OCI-LY1 (cell line): ENCODE results near the gene LCAT.

Experiments
- H2AFZ ChIP-seq: fragments of 200-600 bp; sonication (generic), shearing (Covaris generic); 2 replicates; pipeline ENCODE4 v1.6.0; 2014; ENCODE audit warnings: antibody characterized with exemption, mild to moderate bottlenecking, low read length
- H3F3A ChIP-seq: fragments of 200-600 bp; sonication (generic), shearing (Covaris generic); 2 replicates; pipeline ENCODE4 v1.6.0; 2014; ENCODE audit warnings: mild to moderate bottlenecking, antibody characterized with exemption, low read length, moderate library complexity; ENCODE audit not compliant: insufficient read depth
- H3K27ac ChIP-seq: fragments of 200-600 bp; sonication (generic); 2 replicates; pipeline ENCODE4 v1.5.1; 2014; ENCODE audit warnings: low read length, mixed run types, mild to moderate bottlenecking, low read depth; ENCODE audit not compliant: poor library complexity, severe bottlenecking
- H3K27me3 ChIP-seq: fragments of 200-600 bp; sonication (generic); 2 replicates; pipeline ENCODE4 v1.6.0; 2014; ENCODE audit warnings: antibody characterized with exemption, mild to moderate bottlenecking, low read length, moderate library complexity; ENCODE audit not compliant: insufficient read depth
- H3K36me3 ChIP-seq: fragments of 200-600 bp; sonication (generic); 2 replicates; pipeline ENCODE4 v1.6.1; 2014; ENCODE audit warnings: mild to moderate bottlenecking, antibody characterized with exemption, low read length, moderate library complexity, mixed read lengths; ENCODE audit not compliant: insufficient read depth
- H3K4me1 ChIP-seq: fragments of 200-600 bp; sonication (generic); 2 replicates; pipeline ENCODE4 v1.5.1; 2014; ENCODE audit warnings: mild to moderate bottlenecking, low read length, moderate library complexity; ENCODE audit not compliant: insufficient read depth, severe bottlenecking
- H3K4me2 ChIP-seq: fragments of 200-600 bp; sonication (generic), shearing (Covaris generic); 2 replicates; pipeline ENCODE4 v1.6.1; 2014; ENCODE audit warnings: low read length
- H3K4me3 ChIP-seq: fragments of 200-600 bp; sonication (generic); 2 replicates; pipeline ENCODE4 v1.5.1; 2014; ENCODE audit warnings: low read length, low read depth, mild to moderate bottlenecking, mixed read lengths; ENCODE audit not compliant: poor library complexity, severe bottlenecking
- H3K79me2 ChIP-seq: fragments of 200-600 bp; shearing (Covaris generic); 2 replicates; pipeline ENCODE4 v1.6.1; 2016; ENCODE audit warnings: mixed run types, low read length, mixed read lengths; ENCODE audit not compliant: insufficient read depth
- H3K9ac ChIP-seq: fragments of 200-600 bp; sonication (generic), shearing (Covaris generic); 2 replicates; pipeline ENCODE4 v1.6.1; 2014; ENCODE audit warnings: mild to moderate bottlenecking, low read length, mixed read lengths
- H3K9me2 ChIP-seq: fragments of 200-600 bp; sonication (generic), shearing (Covaris generic); 2 replicates; pipeline ENCODE4 v1.6.1; 2014; ENCODE audit warnings: low read depth, mild to moderate bottlenecking, low read length, mixed read lengths
- H3K9me3 ChIP-seq: fragments of 200-600 bp; shearing (Covaris generic); 2 replicates; pipeline ENCODE4 v1.6.1; 2014; ENCODE audit warnings: low read length, mixed read lengths
- H4K20me1 ChIP-seq: fragments of 200-600 bp; sonication (generic), shearing (Covaris generic); 2 replicates; pipeline ENCODE4 v1.6.0; 2016; ENCODE audit warnings: mild to moderate bottlenecking, low read length; ENCODE audit not compliant: insufficient read depth
- CTCF ChIP-seq: fragments of 200-600 bp; sonication (generic), shearing (Covaris generic); IDR thresholded peaks from 2 replicates; pipeline ENCODE4 v1.5.1; 2017; ENCODE audit warnings: mild to moderate bottlenecking, antibody characterized with exemption, low read length, moderate library complexity, mixed read lengths
- EZH2 ChIP-seq: fragments of 200-600 bp; sonication (generic), shearing (Covaris generic); IDR thresholded peaks from 2 replicates; pipeline ENCODE4 v1.8.0; 2017; ENCODE audit warnings: borderline replicate concordance, mixed run types, mild to moderate bottlenecking, antibody characterized with exemption, low read length, moderate library complexity, mixed read lengths

The LCAT gene

GRCh38 chr16:67928561-67929364 lies 15.2 kb downstream of the LCAT start:
- Histone ChIP-seq H4K20me1 (no peaks in the 10 kb centered on the region), H3K79me2 (no peaks in the 10 kb centered on the region), H3K27me3 (no peaks in the 10 kb centered on the region), H3K9me3 (no peaks in the 10 kb centered on the region), H3K9ac (no peak overlapping the region), H3K27ac (no peak overlapping the region), H3K9me2 (no peaks in the 10 kb centered on the region), H3K36me3 (peaks cover 24% of the 10 kb centered on the region; the same call in 1 of the 2 replicates), H3K4me1 (peaks cover 14% of the 10 kb centered on the region), H3K4me2 (no peak overlapping the region), H3K4me3 (no peak overlapping the region), H3F3A (no peaks in the 10 kb centered on the region), H2AFZ (no peak overlapping the region)
- peak; percentile 91 for TF ChIP-seq CTCF
- no peak for TF ChIP-seq EZH2

GRCh38 chr16:67928147-67928546 lies 15.8 kb downstream of the LCAT start:
- no peak overlapping the region for H3K4me3 ChIP-seq
- no peak overlapping the region for H3K9ac ChIP-seq
- peaks cover 20% of the 10 kb centered on the region; the same call in 1 of the 2 replicates for H3K36me3 ChIP-seq
- H3K9me3 ChIP-seq: no peaks in the 10 kb centered on the region
- no peak overlapping the region for H3K27ac ChIP-seq
- H4K20me1 ChIP-seq: no peaks in the 10 kb centered on the region
- H3K27me3 ChIP-seq: no peaks in the 10 kb centered on the region
- TF ChIP-seq CTCF (no peak), EZH2 (no peak)
- no peaks in the 10 kb centered on the region for H3K9me2 ChIP-seq
- H3K79me2 ChIP-seq: no peaks in the 10 kb centered on the region
- H3F3A ChIP-seq: no peaks in the 10 kb centered on the region
- no peak overlapping the region for H3K4me2 ChIP-seq
- peaks cover 14% of the 10 kb centered on the region for H3K4me1 ChIP-seq
- H2AFZ ChIP-seq: no peak overlapping the region

GRCh38 chr16:67927131-67927941 lies 16.6 kb downstream of the LCAT start:
- H3K4me1 ChIP-seq: peaks cover 14% of the 10 kb centered on the region
- H3K9me3 ChIP-seq: no peaks in the 10 kb centered on the region
- no peak overlapping the region for H3K4me3 ChIP-seq
- no peak overlapping the region for H3K4me2 ChIP-seq
- no peak overlapping the region for H3K27ac ChIP-seq
- H3K79me2 ChIP-seq: no peaks in the 10 kb centered on the region
- no peaks in the 10 kb centered on the region for H3F3A ChIP-seq
- H3K9me2 ChIP-seq: no peaks in the 10 kb centered on the region
- H3K36me3 ChIP-seq: peaks cover 20% of the 10 kb centered on the region; the same call in 1 of the 2 replicates
- H2AFZ ChIP-seq: no peak overlapping the region
- no peak overlapping the region for H3K9ac ChIP-seq
- TF ChIP-seq EZH2: no peak
- no peaks in the 10 kb centered on the region for H3K27me3 ChIP-seq
- H4K20me1 ChIP-seq: no peaks in the 10 kb centered on the region
